ENCODE measurements around the gene RASL10A.

RASL10A gene

GRCh38 chr22:29316141-29316828, 788 bp upstream of the RASL10A start:
- DNase-seq = no peak

GRCh38 chr22:29314537-29315285, 786 bp downstream of the RASL10A start:
- no peak for DNase-seq

GRCh38 chr22:29313576-29314466, 1.7 kb downstream of the RASL10A start:
- DNase-seq = no peak

GRCh38 chr22:29313126-29313575, 2.3 kb downstream of the RASL10A start:
- no peak for DNase-seq

GRCh38 chr22:29312218-29313125, 3.0 kb downstream of the RASL10A start:
- no peak for DNase-seq

- DNase-seq = no peak
Observed at GRCh38 chr22:29311464-29312217, 3.9 kb downstream of the RASL10A start.

- DNase-seq = peak; percentile 49
Observed at GRCh38 chr22:29310863-29311339, 4.6 kb downstream of the RASL10A start.

- DNase-seq = no peak
Observed at GRCh38 chr22:29310065-29310862, 5.2 kb downstream of the RASL10A start.

- no peak for DNase-seq
Observed at GRCh38 chr22:29309332-29310064, 6.0 kb downstream of the RASL10A start.

- no peak for DNase-seq
Observed at GRCh38 chr22:29308791-29309262, 6.7 kb downstream of the RASL10A start.

- no peak for DNase-seq
Observed at GRCh38 chr22:29308148-29308790, 7.2 kb downstream of the RASL10A start.

GRCh38 chr22:29307596-29308147, 7.8 kb downstream of the RASL10A start:
- no peak for DNase-seq

GRCh38 chr22:29306835-29307595, 8.5 kb downstream of the RASL10A start:
- peak; percentile 21 for DNase-seq

GRCh38 chr22:29306175-29306834, 9.2 kb downstream of the RASL10A start, which contains the start of gene GAS2L1:
Gene GAS2L1, plus strand, starts transcription at chr22:29306650. Its CDS starts 1,456 bp downstream, at chr22:29308106.
- DNase-seq = peak; percentile 40

GRCh38 chr22:29305836-29306174, 9.7 kb downstream of the RASL10A start:
- no peak for DNase-seq

GRCh38 chr22:29302681-29303465, 12.6 kb downstream of the RASL10A start:
- DNase-seq = no peak

- no peak for DNase-seq
Observed at GRCh38 chr22:29302402-29302680, 13.2 kb downstream of the RASL10A start.

Measured in DMS153 (cell line).